Lower leg skin (tissue), 4 donors: ENCODE data around the gene HES6. TPM values are rescaled to one million over a fixed set of nuclear protein-coding genes. Genes with fewer than 3 reads are reported as not detected.
A peak's percentile ranks its signal among the peaks of the same experiment; 100 is the strongest.

ENCODE experiments used
- DNase-seq, 2 donors: peaks; one replicate each; pipeline ENCODE4 v3.0.0-alpha.2; 2019; ENCODE audit warnings: low spot score in 2 of 2
- H3K4me3 ChIP-seq: fragments of 200-600 bp; sonication (generic); 2 replicates; pipeline ENCODE4 v1.5.1; 2017; ENCODE audit warnings: mild to moderate bottlenecking, low read depth; ENCODE audit not compliant: poor library complexity, severe bottlenecking
- POLR2A ChIP-seq, 2 donors: fragments of 450-650 bp; IDR thresholded peaks; one replicate each; pipeline ENCODE4 v1.6.1; 2016 to 2017; ENCODE audit warnings: antibody characterized with exemption in 2 of 2, mild to moderate bottlenecking in 1 of 2, moderate library complexity in 1 of 2
- WGBS, 2 donors: methylation state at CpG; one replicate each; pipeline ENCODE4 v1.1.5; 2018; 5-methylcytosine and 5-hydroxymethylcytosine counted together
- intact Hi-C: fragments of 100-400 bp; cut with DNase I; formaldehyde crosslinking; loops from one replicate; pipeline ENCODE4 v1.15.0; 2023; ENCODE audit warnings: low total_unique reads
- total RNA-seq, 4 donors: library from RNA; depleted of rRNA; stranded (reverse); fragments of >200 nt; gene quantifications; one replicate each; pipeline ENCODE4 v1.1.0, GENCODE V29; 2016
- TF ChIP-seq, protein P1 (sequence below), 3 donors: fragments of 450-650 bp; IDR thresholded peaks; one replicate each; pipeline ENCODE4 v1.5.1; 2016; ENCODE audit warnings: antibody characterized with exemption in 3 of 3, mild to moderate bottlenecking in 3 of 3, moderate library complexity in 2 of 3

Gene HES6
- total RNA-seq, 4 donors from 2014 or later: 1.3 to 5.8 (median 3.1) TPM

DNA sequence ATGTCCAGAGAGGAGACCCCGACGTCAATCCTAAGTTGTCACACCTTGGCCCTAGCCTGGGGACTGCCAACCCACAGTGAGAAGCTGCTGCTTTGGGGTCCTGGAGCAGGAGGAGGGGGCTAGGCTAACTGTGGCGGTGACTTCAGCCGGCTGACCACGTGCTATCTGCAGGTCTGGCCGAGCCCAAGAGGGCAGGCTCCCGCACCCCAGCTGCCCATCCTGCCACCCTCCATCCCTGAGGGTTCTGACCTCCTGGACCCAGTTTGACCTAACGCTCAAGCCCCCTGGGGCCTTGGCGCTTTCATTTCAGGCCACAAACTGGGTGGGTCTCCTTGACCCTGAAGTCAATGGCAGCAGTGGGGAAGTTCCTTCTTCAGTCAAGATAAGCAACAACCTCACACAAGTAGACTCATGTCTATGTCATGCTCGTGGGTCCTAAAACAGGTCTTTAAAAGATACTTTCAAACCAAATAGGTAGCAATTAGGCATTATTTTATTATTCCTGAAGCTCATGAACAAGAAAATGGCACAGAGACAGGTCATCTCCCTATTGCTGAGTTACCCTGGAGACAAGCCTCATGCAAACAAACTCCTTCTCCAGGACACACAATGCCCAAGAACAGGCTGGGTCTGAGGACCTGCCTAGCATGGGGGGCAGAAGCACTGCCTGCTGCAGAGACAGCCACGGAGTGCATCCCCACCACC is 2.3 kb downstream of the HES6 start:
- WGBS, 2 donors: 82 to 94% methylated on average over 11 of the region's 11 CpGs
- DNase-seq: no peak
- no peak overlapping the region for H3K4me3 ChIP-seq
- TF ChIP-seq, protein P1, sequence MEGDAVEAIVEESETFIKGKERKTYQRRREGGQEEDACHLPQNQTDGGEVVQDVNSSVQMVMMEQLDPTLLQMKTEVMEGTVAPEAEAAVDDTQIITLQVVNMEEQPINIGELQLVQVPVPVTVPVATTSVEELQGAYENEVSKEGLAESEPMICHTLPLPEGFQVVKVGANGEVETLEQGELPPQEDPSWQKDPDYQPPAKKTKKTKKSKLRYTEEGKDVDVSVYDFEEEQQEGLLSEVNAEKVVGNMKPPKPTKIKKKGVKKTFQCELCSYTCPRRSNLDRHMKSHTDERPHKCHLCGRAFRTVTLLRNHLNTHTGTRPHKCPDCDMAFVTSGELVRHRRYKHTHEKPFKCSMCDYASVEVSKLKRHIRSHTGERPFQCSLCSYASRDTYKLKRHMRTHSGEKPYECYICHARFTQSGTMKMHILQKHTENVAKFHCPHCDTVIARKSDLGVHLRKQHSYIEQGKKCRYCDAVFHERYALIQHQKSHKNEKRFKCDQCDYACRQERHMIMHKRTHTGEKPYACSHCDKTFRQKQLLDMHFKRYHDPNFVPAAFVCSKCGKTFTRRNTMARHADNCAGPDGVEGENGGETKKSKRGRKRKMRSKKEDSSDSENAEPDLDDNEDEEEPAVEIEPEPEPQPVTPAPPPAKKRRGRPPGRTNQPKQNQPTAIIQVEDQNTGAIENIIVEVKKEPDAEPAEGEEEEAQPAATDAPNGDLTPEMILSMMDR (IDR thresholded peaks at IDR 0.05): no peak
- no peak for TF ChIP-seq POLR2A (IDR thresholded peaks at IDR 0.05)
- intact Hi-C loops: no loop called here

DNA sequence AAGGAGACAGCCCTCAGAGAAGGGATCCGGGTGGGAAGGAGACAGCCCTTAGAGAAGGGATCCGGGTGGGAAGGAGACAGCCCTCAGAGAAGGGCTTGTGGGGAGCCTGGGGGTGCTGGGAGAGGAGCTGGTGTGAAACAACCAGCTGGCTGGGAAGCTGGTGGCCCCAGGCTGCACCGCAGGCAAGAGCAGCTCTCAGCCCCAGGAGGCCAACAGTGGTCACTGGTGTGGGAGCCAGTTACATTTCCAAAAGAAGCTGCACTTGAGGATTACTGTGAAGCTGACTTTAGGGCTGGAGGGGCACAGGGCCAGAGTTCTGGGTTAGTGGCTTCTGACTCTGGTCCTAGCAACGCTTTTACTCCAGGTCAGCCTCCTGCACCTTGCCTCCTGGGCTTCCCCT is 3.3 kb downstream of the HES6 start:
- WGBS, 2 donors: 79 to 88% methylated on average over 4 of the region's 4 CpGs
- no peak overlapping the region for H3K4me3 ChIP-seq
- intact Hi-C loops: no loop called here
- no peak for TF ChIP-seq POLR2A (IDR thresholded peaks at IDR 0.05)
- TF ChIP-seq, protein P1 (IDR thresholded peaks at IDR 0.05): no peak
- no peak for DNase-seq

DNA sequence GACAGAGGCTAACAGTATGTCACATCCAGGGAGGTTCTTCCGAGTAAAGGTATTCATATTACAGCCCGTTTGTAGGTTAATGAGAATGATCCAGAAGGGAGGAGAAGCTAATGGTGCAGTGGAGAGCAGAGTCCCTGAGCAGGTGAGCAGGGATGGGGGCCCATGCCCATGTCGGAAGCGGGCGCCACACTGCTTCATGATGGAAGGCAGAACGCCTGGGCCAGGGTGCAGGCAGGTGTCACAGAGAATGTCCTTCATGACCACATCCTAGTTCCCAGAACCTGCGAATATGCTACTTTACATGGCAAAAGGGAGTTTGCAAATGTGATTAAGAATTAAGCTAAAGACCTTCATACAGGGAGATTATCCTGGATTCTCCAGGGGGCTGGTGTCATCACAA is 4.0 kb downstream of the HES6 start:
- no peak overlapping the region for H3K4me3 ChIP-seq
- no peak for DNase-seq
- 85% methylated on average over 7 of the region's 7 CpGs for WGBS, 2 donors
- intact Hi-C loops: no loop called here
- no peak for TF ChIP-seq POLR2A (IDR thresholded peaks at IDR 0.05)
- TF ChIP-seq, protein P1 (IDR thresholded peaks at IDR 0.05): no peak

DNA sequence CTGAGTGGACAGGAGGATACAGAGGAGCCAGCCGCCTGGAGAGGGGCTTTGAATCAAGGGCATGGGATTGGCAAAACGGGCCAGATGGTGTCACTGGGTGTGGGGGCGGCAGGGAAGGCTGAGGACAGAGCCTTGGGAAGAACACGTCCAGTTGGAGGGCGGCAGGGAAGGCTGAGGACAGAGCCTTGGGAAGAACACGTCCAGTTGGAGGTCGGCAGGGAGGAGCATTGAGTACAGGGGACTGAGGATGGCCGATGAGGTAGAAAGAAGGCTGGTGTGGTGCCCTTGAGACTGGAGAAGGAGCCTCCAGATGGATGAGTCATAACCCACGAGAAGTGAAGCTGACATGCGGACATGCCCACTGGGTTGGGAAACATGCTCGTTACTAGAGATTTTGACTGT is 4.5 kb downstream of the HES6 start:
- WGBS, 2 donors: 72 to 76% methylated on average over 11 of the region's 11 CpGs
- DNase-seq: no peak
- H3K4me3 ChIP-seq: no peak overlapping the region
- intact Hi-C loops: no loop called here
- TF ChIP-seq, protein P1 (IDR thresholded peaks at IDR 0.05): no peak
- no peak for TF ChIP-seq POLR2A (IDR thresholded peaks at IDR 0.05)

DNA sequence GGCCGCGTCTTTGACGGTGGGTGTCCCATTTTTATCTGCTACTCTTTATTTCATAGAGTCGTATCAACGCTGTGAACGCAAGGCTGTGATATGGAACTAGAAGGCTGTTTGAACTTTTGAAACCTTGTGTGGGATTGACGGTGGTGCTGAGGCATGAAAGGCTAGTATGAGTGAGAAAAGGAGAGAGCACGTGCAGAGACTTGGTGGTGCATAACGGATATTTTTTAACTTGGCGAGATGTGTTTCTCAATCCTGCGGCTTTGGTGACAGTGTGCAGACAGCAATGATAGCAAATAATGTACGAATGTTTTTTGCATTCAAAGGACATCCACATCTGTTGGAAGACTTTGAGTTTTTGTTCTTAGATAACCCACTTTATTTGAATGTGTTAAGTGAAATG is 6.2 kb downstream of the HES6 start:
- intact Hi-C loops: no loop called here
- 85 to 92% methylated on average over 12 of the region's 12 CpGs for WGBS, 2 donors
- TF ChIP-seq, protein P1 (IDR thresholded peaks at IDR 0.05): no peak
- TF ChIP-seq POLR2A (IDR thresholded peaks at IDR 0.05): no peak
- peak in 1 of 2 donors; percentile 12 for DNase-seq
- no peak overlapping the region for H3K4me3 ChIP-seq

DNA sequence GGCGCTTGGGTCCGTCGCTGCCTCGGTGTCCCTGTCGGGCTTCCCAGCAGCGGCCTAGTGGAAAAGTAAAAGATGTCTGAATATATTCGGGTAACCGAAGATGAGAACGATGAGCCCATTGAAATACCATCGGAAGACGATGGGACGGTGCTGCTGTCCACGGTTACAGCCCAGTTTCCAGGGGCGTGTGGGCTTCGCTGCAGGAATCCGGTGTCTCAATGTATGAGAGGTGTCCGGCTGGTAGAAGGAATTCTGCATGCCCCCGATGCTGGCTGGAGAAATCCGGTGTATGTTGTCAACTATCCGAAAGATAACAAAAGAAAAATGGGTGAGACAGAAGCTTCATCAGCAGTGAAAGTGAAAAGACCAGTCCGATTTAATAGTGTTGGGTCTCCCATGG is 8.0 kb downstream of the HES6 start:
- peak in 1 of 2 donors; percentile 52 for DNase-seq
- TF ChIP-seq, protein P1 (IDR thresholded peaks at IDR 0.05): no peak
- no peak for TF ChIP-seq POLR2A (IDR thresholded peaks at IDR 0.05)
- 65 to 70% methylated on average over 21 of the region's 21 CpGs for WGBS, 2 donors
- no peak overlapping the region for H3K4me3 ChIP-seq
- intact Hi-C loops: no loop called here
